ENCODE results near the gene CAMK1D.
"Not testable (repeated sequence)": the region's sequence is repeated elsewhere in the genome, so short reads cannot be mapped to it uniquely, and the experiment has no call there.

CAMK1D gene

GRCh38 chr10:12470719-12471118, 121.4 kb downstream of the CAMK1D start:
- DNase-seq, result no peak

GRCh38 chr10:12471135-12471534, 121.8 kb downstream of the CAMK1D start:
- no peak for DNase-seq

- no peak for DNase-seq
Observed at GRCh38 chr10:12473491-12473890, 124.1 kb downstream of the CAMK1D start.

- DNase-seq, result no peak
Observed at GRCh38 chr10:12474727-12475412, 125.5 kb downstream of the CAMK1D start.

GRCh38 chr10:12476656-12477055, 127.3 kb downstream of the CAMK1D start:
- DNase-seq, result no peak

GRCh38 chr10:12479437-12479844, 130.1 kb downstream of the CAMK1D start:
- no peak for DNase-seq

- DNase-seq, result no peak
Observed at GRCh38 chr10:12479924-12480323, 130.6 kb downstream of the CAMK1D start.

GRCh38 chr10:12480440-12480839, 131.1 kb downstream of the CAMK1D start:
- DNase-seq, result no peak

- no peak for DNase-seq
Observed at GRCh38 chr10:12481924-12482323, 132.6 kb downstream of the CAMK1D start.

- DNase-seq, result no peak
Observed at GRCh38 chr10:12482587-12482986, 133.2 kb downstream of the CAMK1D start.

GRCh38 chr10:12484002-12484918, 134.9 kb downstream of the CAMK1D start:
- DNase-seq, result no peak

GRCh38 chr10:12484941-12485805, 135.8 kb downstream of the CAMK1D start:
- DNase-seq, result no peak

- DNase-seq, result no peak
Observed at GRCh38 chr10:12487366-12487765, 138.0 kb downstream of the CAMK1D start.

GRCh38 chr10:12488626-12489025, 139.3 kb downstream of the CAMK1D start:
- DNase-seq, result no peak

- DNase-seq, result no peak
Observed at GRCh38 chr10:12489357-12489756, 140.0 kb downstream of the CAMK1D start.

- no peak for DNase-seq
Observed at GRCh38 chr10:12489806-12490205, 140.5 kb downstream of the CAMK1D start.

- no peak for DNase-seq
Observed at GRCh38 chr10:12490963-12491362, 141.6 kb downstream of the CAMK1D start.

GRCh38 chr10:12491491-12491890, 142.1 kb downstream of the CAMK1D start:
- DNase-seq, result no peak

- DNase-seq, result no peak
Observed at GRCh38 chr10:12492016-12492415, 142.7 kb downstream of the CAMK1D start.

- DNase-seq, result not testable (repeated sequence)
Observed at GRCh38 chr10:12497046-12497445, 147.7 kb downstream of the CAMK1D start.

- DNase-seq, result no peak
Observed at GRCh38 chr10:12499076-12499986, 150.0 kb downstream of the CAMK1D start.

All from Kasumi-1 (cell line).